ENCODE measurements around the gene ACOT4.
"Not testable (repeated sequence)": the region's sequence is repeated elsewhere in the genome, so short reads cannot be mapped to it uniquely, and the experiment has no call there.

Gene ACOT4

GRCh38 chr14:73634011-73634833, 42.5 kb downstream of the ACOT4 start:
- DNase-seq: no peak

- not testable (repeated sequence) for DNase-seq
These were observed 44.7 kb downstream of the ACOT4 start for GRCh38 chr14:73636355-73636754.

- DNase-seq: no peak
These were observed 46.2 kb downstream of the ACOT4 start for GRCh38 chr14:73637830-73638229.

GRCh38 chr14:73640796-73641365, 49.2 kb downstream of the ACOT4 start:
- no peak for DNase-seq

- peak; percentile 93 for DNase-seq
These were observed 53.0 kb downstream of the ACOT4 start, which contains the start of gene DNAL1 for GRCh38 chr14:73644531-73645247. TSS of gene DNAL1 (plus strand) at chr14:73644986. CDS start at chr14:73645040, 54 bp downstream.

- no peak for DNase-seq
These were observed 53.6 kb downstream of the ACOT4 start for GRCh38 chr14:73645248-73645610.
